HCT116 (cell line): ENCODE measurements around the gene USH1C. TPM values are rescaled to one million over a fixed set of nuclear protein-coding genes. Genes with fewer than 3 reads are reported as not detected.

ENCODE experiments used
- ATAC-seq: fragments of 200-7000 bp; cut with Tn5 transposase; 2 replicates; pipeline ENCODE4 v1.9.1; 2020; ENCODE audit warnings: mild to moderate bottlenecking, moderate library complexity
- BruUV-seq: library from RNA; stranded (reverse); fragments of 400-500 nt; replicated peaks from 2 replicates; lab custom pipeline; 2021; lab: Mats Ljungman, UMichigan
- CTCF ChIA-PET: fragments of 300-600 bp; sonication (Branson Sonifier 250); formaldehyde crosslinking; loops from one replicate; lab custom pipeline; 2021; ENCODE audit warnings: antibody characterized with exemption; lab: Charles Lee
- POLR2A ChIA-PET: fragments of 300-600, 350-600 bp; sonication (Branson Sonifier 250); formaldehyde crosslinking; loops from one replicate; lab custom pipeline; 2021; ENCODE audit warnings: antibody characterized with exemption; lab: Charles Lee
- RAD21 ChIA-PET, 2 experiments: fragments of 300-600 bp; sonication (Branson Sonifier 250); formaldehyde crosslinking; loops; one replicate each; lab custom pipeline; 2023; ENCODE audit warnings: low total read pairs in 2 of 2; ENCODE audit not compliant: uncharacterized antibody in 2 of 2, unreplicated experiment in 2 of 2, low non-redundant PET in 1 of 2; lab: Charles Lee
- DNase-seq: peaks from one replicate; pipeline ENCODE4 v3.0.0-alpha.2; 2010; ENCODE audit warnings: low read depth, low spot score
- H2AFZ ChIP-seq: fragments of 200-600 bp; shearing (Covaris generic), sonication (generic); 2 replicates; pipeline ENCODE4 v1.6.1; 2017; ENCODE audit warnings: low read depth, mixed run types, mixed read lengths, antibody characterized with exemption, low read length; ENCODE audit not compliant: poor library complexity, severe bottlenecking
- H3K27ac ChIP-seq: 2 replicates; pipeline ENCODE4 v1.5.1; 2012; ENCODE audit warnings: low read depth, low read length
- H3K27me3 ChIP-seq: fragments of 200-600 bp; sonication (generic); 2 replicates; pipeline ENCODE4 v1.6.1; 2016; ENCODE audit warnings: mixed run types, low read length, mixed read lengths; ENCODE audit not compliant: insufficient read depth
- H3K36me3 ChIP-seq, 2 experiments: fragments of 200-500 bp in 1 of 2; fragments of 200-600 bp in 1 of 2; sonication (Bioruptor generic) in 1 of 2; sonication (generic) in 1 of 2; 2 replicates each; pipeline versions ENCODE4 v1.5.1 to v1.6.1; 2014 to 2016; ENCODE audit warnings: low read length in 2 of 2, inconsistent platforms in 1 of 2, mixed read lengths in 1 of 2, mixed run types in 1 of 2; ENCODE audit not compliant: insufficient read depth in 2 of 2, control insufficient read depth in 1 of 2
- H3K4me1 ChIP-seq, 2 experiments: fragments of 200-600 bp in 1 of 2; sonication (generic) in 1 of 2; 2 replicates each; pipeline versions ENCODE4 v1.5.1 to v1.6.1; 2012 to 2017; ENCODE audit warnings: low read length in 2 of 2, inconsistent platforms in 1 of 2, mild to moderate bottlenecking in 1 of 2, mixed read lengths in 1 of 2, mixed run types in 1 of 2, moderate library complexity in 1 of 2; ENCODE audit not compliant: insufficient read depth in 2 of 2, control insufficient read depth in 1 of 2
- H3K4me2 ChIP-seq: fragments of 200-600 bp; sonication (generic); 2 replicates; pipeline ENCODE4 v1.6.1; 2017; ENCODE audit warnings: mixed run types, low read length, mixed read lengths
- H3K4me3 ChIP-seq, 2 experiments: fragments of 200-600 bp in 1 of 2; sonication (generic) in 1 of 2; replicated peaks in 1 of 2; 2 replicates each; pipeline ENCODE4 v1.5.1; 2011 to 2016; ENCODE audit warnings: low read length in 2 of 2, control low read depth in 1 of 2, low read depth in 1 of 2, mild to moderate bottlenecking in 1 of 2, mixed read lengths in 1 of 2, mixed run types in 1 of 2
- H3K79me2 ChIP-seq: fragments of 200-600 bp; sonication (generic); 2 replicates; pipeline ENCODE4 v1.6.1; 2017; ENCODE audit warnings: mild to moderate bottlenecking, mixed run types, low read length, moderate library complexity, mixed read lengths; ENCODE audit not compliant: insufficient read depth
- H3K9ac ChIP-seq: fragments of 200-600 bp; sonication (generic); 2 replicates; pipeline ENCODE4 v1.6.1; 2016; ENCODE audit warnings: low read length, mixed read lengths
- H3K9me2 ChIP-seq: fragments of 200-600 bp; sonication (generic), shearing (Covaris generic); 2 replicates; pipeline ENCODE4 v1.6.1; 2017; ENCODE audit warnings: mixed run types, mild to moderate bottlenecking, moderate library complexity; ENCODE audit not compliant: insufficient read depth
- H3K9me3 ChIP-seq, 2 experiments: fragments of 200-500 bp in 1 of 2; fragments of 200-600 bp in 1 of 2; sonication (Bioruptor generic) in 1 of 2; sonication (generic) in 1 of 2; 2 replicates each; pipeline ENCODE4 v1.6.1; 2014 to 2017; ENCODE audit warnings: low read length in 2 of 2, mixed read lengths in 2 of 2, inconsistent platforms in 1 of 2, low read depth in 1 of 2, mild to moderate bottlenecking in 1 of 2, mixed run types in 1 of 2, moderate library complexity in 1 of 2; ENCODE audit not compliant: control insufficient read depth in 1 of 2, insufficient read depth in 1 of 2
- H4K20me1 ChIP-seq: fragments of 200-600 bp; sonication (generic), shearing (Covaris generic); 2 replicates; pipeline ENCODE4 v1.6.1; 2017; ENCODE audit warnings: mixed run types, mild to moderate bottlenecking, moderate library complexity; ENCODE audit not compliant: insufficient read depth
- ATF3 ChIP-seq: IDR thresholded peaks from 2 replicates; pipeline ENCODE4 v1.6.1; 2012
- CBX3 ChIP-seq: IDR thresholded peaks from 2 replicates; pipeline ENCODE4 v1.6.1; 2012; ENCODE audit warnings: low read depth
- CEBPB ChIP-seq: IDR thresholded peaks from 2 replicates; pipeline ENCODE4 v1.6.1; 2012; ENCODE audit warnings: low read depth
- ELF1 ChIP-seq: IDR thresholded peaks from 2 replicates; pipeline ENCODE4 v1.6.1; 2012; ENCODE audit warnings: low read depth, borderline replicate concordance
- EZH2 ChIP-seq: fragments of 200-600 bp; sonication (generic); IDR thresholded peaks from 2 replicates; pipeline ENCODE4 v1.6.1; 2017; ENCODE audit warnings: antibody characterized with exemption, mixed run types
- EZH2phosphoT487 ChIP-seq: fragments of 200-600 bp; IDR thresholded peaks from 2 replicates; pipeline ENCODE4 v1.6.1; 2018; ENCODE audit warnings: antibody characterized with exemption, borderline replicate concordance
- FOSL1 ChIP-seq: IDR thresholded peaks from 2 replicates; pipeline ENCODE4 v1.6.1; 2012; ENCODE audit warnings: low read depth
- JUND ChIP-seq: IDR thresholded peaks from 2 replicates; pipeline ENCODE4 v1.6.1; 2012
- POLR2A ChIP-seq: IDR thresholded peaks from 2 replicates; pipeline ENCODE4 v1.7.0; 2011; ENCODE audit warnings: borderline replicate concordance; ENCODE audit not compliant: insufficient read depth, insufficient read length; ENCODE audit errors: extremely low read depth
- POLR2AphosphoS5 ChIP-seq: IDR thresholded peaks from 2 replicates; pipeline ENCODE4 v1.6.1; 2011; ENCODE audit warnings: mild to moderate bottlenecking, low read depth, low read length, moderate library complexity
- RAD21 ChIP-seq: IDR thresholded peaks from 2 replicates; pipeline ENCODE4 v1.6.1; 2012; ENCODE audit warnings: low read depth, mild to moderate bottlenecking
- SP1 ChIP-seq: IDR thresholded peaks from 2 replicates; pipeline ENCODE4 v1.6.1; 2012; ENCODE audit warnings: low read depth
- SRF ChIP-seq: IDR thresholded peaks from 2 replicates; pipeline ENCODE4 v1.6.1; 2012; ENCODE audit warnings: low read depth
- TCF7L2 ChIP-seq: IDR thresholded peaks from 2 replicates; pipeline ENCODE4 v1.7.0; 2011; ENCODE audit warnings: borderline replicate concordance, inconsistent platforms; ENCODE audit not compliant: insufficient read depth, insufficient read length; ENCODE audit errors: extremely low read depth
- YY1 ChIP-seq: IDR thresholded peaks from 2 replicates; pipeline ENCODE4 v1.6.1; 2011; ENCODE audit warnings: low read length, low read depth, moderate library complexity, mild to moderate bottlenecking; ENCODE audit not compliant: insufficient replicate concordance; ENCODE audit errors: extremely low read depth
- ZBTB33 ChIP-seq: IDR thresholded peaks from 2 replicates; pipeline ENCODE4 v1.6.1; 2011; ENCODE audit warnings: mild to moderate bottlenecking, low read length, moderate library complexity; ENCODE audit not compliant: insufficient replicate concordance; ENCODE audit errors: extremely low read depth
- ZFX ChIP-seq: fragments of 450-650 bp; IDR thresholded peaks from 2 replicates; pipeline ENCODE4 v1.6.1; 2017
- ZNF274 ChIP-seq: fragments of 200-500 bp; sonication (Bioruptor generic); IDR thresholded peaks from 2 replicates; pipeline ENCODE4 v1.6.1; 2014; ENCODE audit warnings: mild to moderate bottlenecking, low read depth, low read length, inconsistent platforms
- intact Hi-C: fragments of 100-400 bp; cut with micrococcal nuclease; formaldehyde crosslinking; loops from 2 replicates; pipeline ENCODE4 v1.10.0; 2022
- total RNA-seq: library from RNA; stranded (reverse); gene quantifications from one replicate; pipeline ENCODE4 v1.2.1, GENCODE V29; 2021; ENCODE audit not compliant: unreplicated experiment

Gene USH1C
- total RNA-seq, 1 experiment from 2014 or later: 13.4 TPM

GRCh38 chr11:17490232-17490631, 54.0 kb downstream of the USH1C start:
- no peak overlapping the region for H3K4me3 ChIP-seq
- no peak overlapping the region for H3K4me2 ChIP-seq
- ATAC-seq (no peak), DNase-seq (no peak)
- TF ChIP-seq CBX3 (no peak), ZBTB33 (no peak), RAD21 (no peak), SRF (no peak), TCF7L2 (no peak), EZH2phosphoT487 (no peak)
- intact Hi-C loops: no loop called here
- RAD21 ChIA-PET: no interaction called here
- H3K27me3 ChIP-seq: no peaks in the 10 kb centered on the region
- no peak overlapping the region for H2AFZ ChIP-seq
- H3K36me3 ChIP-seq: no peaks in the 10 kb centered on the region
- H3K27ac ChIP-seq: no peak overlapping the region
- H3K9me2 ChIP-seq: no peaks in the 10 kb centered on the region
- CTCF ChIA-PET: interaction anchor here (0.7 kb wide), 1 partner anchor 263 kb away, joined by 3 read pairs; no protein-coding TSS in a partner anchor
- BruUV-seq: no TSS peak
- H3K79me2 ChIP-seq: no peaks in the 10 kb centered on the region
- POLR2A ChIA-PET: no interaction called here
- no peaks in the 10 kb centered on the region for H3K9me3 ChIP-seq
- H4K20me1 ChIP-seq: no peaks in the 10 kb centered on the region
- peaks cover 0 to 5% of the 10 kb centered on the region in 2 experiments; a peak in 1 of 4 replicates for H3K4me1 ChIP-seq
- no peak overlapping the region for H3K9ac ChIP-seq

- intact Hi-C loops: no loop called here
- Histone ChIP-seq H2AFZ (no peak overlapping the region), H3K4me3 (no peak overlapping the region), H4K20me1 (no peaks in the 10 kb centered on the region), H3K27ac (no peak overlapping the region), H3K27me3 (no peaks in the 10 kb centered on the region), H3K9ac (no peak overlapping the region), H3K36me3 (no peaks in the 10 kb centered on the region), H3K4me1 (peaks cover 0 to 5% of the 10 kb centered on the region in 2 experiments; a peak in 1 of 4 replicates), H3K9me2 (no peaks in the 10 kb centered on the region), H3K4me2 (no peak overlapping the region), H3K9me3 (no peaks in the 10 kb centered on the region), H3K79me2 (no peaks in the 10 kb centered on the region)
- ChIA-PET POLR2A (no interaction called here), RAD21 (no interaction called here), CTCF (no interaction called here)
- DNase-seq (no peak), ATAC-seq (no peak)
- BruUV-seq: no TSS peak
- TF ChIP-seq JUND: no peak
- TF ChIP-seq FOSL1: no peak
- TF ChIP-seq RAD21: no peak
- no peak for TF ChIP-seq EZH2
- TF ChIP-seq CEBPB: no peak
- TF ChIP-seq POLR2AphosphoS5: no peak
- no peak for TF ChIP-seq ZFX
- TF ChIP-seq EZH2phosphoT487: no peak
- TF ChIP-seq POLR2A: no peak
- no peak for TF ChIP-seq YY1
- no peak for TF ChIP-seq ZNF274
- TF ChIP-seq ATF3: no peak
- no peak for TF ChIP-seq SP1
- no peak for TF ChIP-seq SRF
- no peak for TF ChIP-seq ELF1
Measured at GRCh38 chr11:17489751-17490150, 54.5 kb downstream of the USH1C start.
